WERI-Rb-1 (cell line): Measurements from ENCODE around the gene HPRT1.

Experiments
- DNase-seq: peaks from one replicate; pipeline ENCODE4 v3.0.0-alpha.2; 2020
- H3K27ac ChIP-seq: fragments of 250-450 bp; sonication (Bioruptor Pico); 2 replicates; pipeline ENCODE4 v1.5.1; 2020; ENCODE audit warnings: mild to moderate bottlenecking, moderate library complexity
- H3K27me3 ChIP-seq: fragments of 250-450 bp; sonication (Bioruptor Pico); 2 replicates; pipeline ENCODE4 v1.5.1; 2021; ENCODE audit warnings: mild to moderate bottlenecking, low read depth, moderate library complexity; ENCODE audit not compliant: insufficient read depth, severe bottlenecking
- H3K36me3 ChIP-seq: fragments of 250-450 bp; sonication (Bioruptor Pico); 2 replicates; pipeline ENCODE4 v1.5.1; 2020; ENCODE audit warnings: mild to moderate bottlenecking, moderate library complexity
- H3K4me3 ChIP-seq: 2 replicates; pipeline ENCODE4 v1.5.1; 2011; ENCODE audit warnings: low read depth, mild to moderate bottlenecking, control low read depth, low read length
- H3K9me3 ChIP-seq: fragments of 250-450 bp; sonication (Bioruptor Pico); 2 replicates; pipeline ENCODE4 v1.5.1; 2021; ENCODE audit warnings: mild to moderate bottlenecking, moderate library complexity; ENCODE audit not compliant: severe bottlenecking
- TF ChIP-seq, protein P1 (sequence below): IDR thresholded peaks from 2 replicates; pipeline ENCODE4 v1.5.1; 2011; ENCODE audit warnings: low read depth, mild to moderate bottlenecking, control low read depth, inconsistent platforms, low read length

Gene HPRT1

DNA sequence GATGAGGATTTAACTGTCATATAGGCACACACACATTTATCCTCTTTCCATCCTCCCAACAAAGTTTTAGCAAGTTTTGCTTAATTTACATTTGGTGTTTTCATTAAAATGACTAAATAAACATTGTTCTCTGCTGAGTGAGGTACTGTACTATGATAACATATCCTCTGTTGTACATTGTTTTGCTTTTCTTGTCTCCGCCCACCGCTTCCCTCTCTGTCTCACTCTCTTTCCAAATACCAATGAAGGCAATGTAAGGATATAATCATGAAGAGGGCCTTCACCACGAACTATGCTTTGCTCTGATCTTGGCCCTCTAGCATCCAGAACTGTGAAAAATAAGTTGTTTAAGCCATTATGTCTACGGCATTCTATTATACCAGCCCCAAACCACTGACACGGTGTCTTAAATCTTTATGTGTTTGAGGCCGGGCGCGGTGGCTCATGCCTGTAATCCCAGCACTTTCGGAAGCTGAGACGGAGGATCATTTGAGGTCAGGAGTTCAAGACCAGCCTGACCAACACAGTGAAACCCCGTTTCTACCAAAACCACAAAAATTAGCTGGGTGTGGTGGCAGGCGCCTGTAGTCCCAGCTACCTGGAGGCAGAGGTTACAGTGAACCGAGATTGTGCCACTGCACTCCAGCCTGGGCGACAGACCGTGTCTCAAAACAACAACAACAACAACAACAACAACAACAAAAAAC is 65.3 kb downstream of the HPRT1 start:
- no peak for DNase-seq
- no peak overlapping the region for H3K4me3 ChIP-seq
- H3K27me3 ChIP-seq: peaks cover 4% of the 10 kb centered on the region
- TF ChIP-seq, protein P1, sequence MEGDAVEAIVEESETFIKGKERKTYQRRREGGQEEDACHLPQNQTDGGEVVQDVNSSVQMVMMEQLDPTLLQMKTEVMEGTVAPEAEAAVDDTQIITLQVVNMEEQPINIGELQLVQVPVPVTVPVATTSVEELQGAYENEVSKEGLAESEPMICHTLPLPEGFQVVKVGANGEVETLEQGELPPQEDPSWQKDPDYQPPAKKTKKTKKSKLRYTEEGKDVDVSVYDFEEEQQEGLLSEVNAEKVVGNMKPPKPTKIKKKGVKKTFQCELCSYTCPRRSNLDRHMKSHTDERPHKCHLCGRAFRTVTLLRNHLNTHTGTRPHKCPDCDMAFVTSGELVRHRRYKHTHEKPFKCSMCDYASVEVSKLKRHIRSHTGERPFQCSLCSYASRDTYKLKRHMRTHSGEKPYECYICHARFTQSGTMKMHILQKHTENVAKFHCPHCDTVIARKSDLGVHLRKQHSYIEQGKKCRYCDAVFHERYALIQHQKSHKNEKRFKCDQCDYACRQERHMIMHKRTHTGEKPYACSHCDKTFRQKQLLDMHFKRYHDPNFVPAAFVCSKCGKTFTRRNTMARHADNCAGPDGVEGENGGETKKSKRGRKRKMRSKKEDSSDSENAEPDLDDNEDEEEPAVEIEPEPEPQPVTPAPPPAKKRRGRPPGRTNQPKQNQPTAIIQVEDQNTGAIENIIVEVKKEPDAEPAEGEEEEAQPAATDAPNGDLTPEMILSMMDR: no peak
- H3K9me3 ChIP-seq: no peaks in the 10 kb centered on the region
- no peaks in the 10 kb centered on the region for H3K36me3 ChIP-seq
- H3K27ac ChIP-seq: no peak overlapping the region

DNA sequence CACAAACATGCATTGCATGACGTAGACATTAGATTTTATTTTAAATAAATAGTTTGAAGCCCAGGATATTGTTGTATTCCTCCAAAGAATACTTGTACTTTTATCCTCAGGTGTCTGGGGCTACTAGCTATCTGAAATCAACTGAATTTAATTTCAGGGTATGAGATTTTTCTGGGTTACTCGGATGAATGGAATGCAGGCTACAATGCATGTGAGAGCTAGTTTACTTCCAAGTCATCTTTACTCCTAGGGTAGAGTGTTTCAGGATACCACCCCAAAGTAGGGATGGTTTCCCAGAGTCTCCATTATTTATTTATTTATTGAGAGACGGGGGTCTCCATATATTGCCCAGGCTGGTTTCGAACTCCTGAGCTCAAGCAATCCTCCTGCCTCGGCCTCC is 66.4 kb downstream of the HPRT1 start:
- Histone ChIP-seq H3K27me3 (peaks cover 8% of the 10 kb centered on the region), H3K27ac (no peak overlapping the region), H3K36me3 (no peaks in the 10 kb centered on the region), H3K9me3 (no peaks in the 10 kb centered on the region), H3K4me3 (no peak overlapping the region)
- DNase-seq: no peak
- TF ChIP-seq, protein P1: no peak

DNA sequence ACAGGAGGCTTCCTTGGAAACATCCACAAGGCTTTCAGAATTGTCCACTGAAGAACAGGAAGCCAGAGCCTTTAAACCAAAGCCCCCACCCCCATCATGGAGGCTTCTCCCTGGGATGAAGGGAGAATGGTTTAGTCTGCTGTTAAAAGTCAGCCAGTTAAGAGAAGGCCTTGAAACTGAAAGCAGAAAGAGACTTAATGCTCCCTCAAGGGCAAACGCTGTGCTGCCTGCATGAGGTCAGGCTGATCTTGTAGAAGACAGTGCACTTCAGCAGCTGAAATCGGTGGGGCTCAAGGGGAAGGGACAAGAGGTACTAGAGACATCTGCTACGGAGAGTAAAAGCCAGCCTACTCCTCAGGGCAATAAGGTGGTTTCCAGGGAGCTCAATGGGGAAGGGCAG is 69.0 kb downstream of the HPRT1 start:
- Histone ChIP-seq H3K27ac (no peak overlapping the region), H3K36me3 (no peaks in the 10 kb centered on the region), H3K9me3 (no peaks in the 10 kb centered on the region), H3K27me3 (peaks cover 11% of the 10 kb centered on the region), H3K4me3 (no peak overlapping the region)
- TF ChIP-seq, protein P1: no peak
- DNase-seq: no peak

DNA sequence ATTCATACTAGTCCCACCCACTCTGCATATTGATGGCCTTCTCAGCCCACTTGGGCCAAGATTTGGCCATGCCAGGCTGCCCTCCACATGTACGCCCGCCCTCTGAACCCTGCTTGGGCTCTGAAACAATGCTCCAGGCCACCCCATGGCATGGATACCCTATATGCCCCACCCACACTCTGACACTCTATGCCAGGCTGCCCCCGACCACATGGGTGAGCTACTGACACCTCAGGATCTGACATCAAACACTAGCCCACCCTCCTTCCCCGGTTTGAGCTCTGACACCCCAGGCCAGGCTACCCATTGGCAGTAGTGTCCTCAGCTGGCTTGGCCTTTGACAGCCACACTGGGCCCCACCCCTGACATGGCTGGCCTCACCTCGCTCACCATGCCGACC is 69.5 kb downstream of the HPRT1 start:
- H3K36me3 ChIP-seq: no peaks in the 10 kb centered on the region
- H3K9me3 ChIP-seq: no peaks in the 10 kb centered on the region
- no peak for DNase-seq
- TF ChIP-seq, protein P1: no peak
- no peak overlapping the region for H3K4me3 ChIP-seq
- H3K27ac ChIP-seq: no peak overlapping the region
- peaks cover 10% of the 10 kb centered on the region for H3K27me3 ChIP-seq

DNA sequence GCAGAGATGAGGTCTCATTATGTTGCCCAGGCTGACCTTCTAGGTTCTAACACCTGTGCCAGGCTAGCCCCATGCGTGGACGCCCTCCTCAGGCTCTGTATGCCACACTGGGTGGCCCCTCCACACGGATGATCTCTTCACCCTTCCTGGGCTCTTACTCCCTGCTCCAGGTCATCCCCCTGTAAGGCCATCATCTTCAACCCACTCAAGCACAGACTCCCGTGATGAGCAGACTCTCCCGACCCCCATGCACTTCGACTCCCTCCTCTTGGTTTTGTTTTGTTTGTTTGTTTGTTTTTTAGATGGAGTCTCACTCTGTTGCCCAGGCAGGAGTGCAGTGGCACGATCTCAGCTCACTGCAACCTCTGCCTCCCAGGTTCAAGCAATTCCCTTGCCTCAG is 70.9 kb downstream of the HPRT1 start:
- Histone ChIP-seq H3K36me3 (no peaks in the 10 kb centered on the region), H3K9me3 (no peaks in the 10 kb centered on the region), H3K27ac (no peak overlapping the region), H3K4me3 (no peak overlapping the region), H3K27me3 (peaks cover 10% of the 10 kb centered on the region)
- TF ChIP-seq, protein P1: no peak
- no peak for DNase-seq

DNA sequence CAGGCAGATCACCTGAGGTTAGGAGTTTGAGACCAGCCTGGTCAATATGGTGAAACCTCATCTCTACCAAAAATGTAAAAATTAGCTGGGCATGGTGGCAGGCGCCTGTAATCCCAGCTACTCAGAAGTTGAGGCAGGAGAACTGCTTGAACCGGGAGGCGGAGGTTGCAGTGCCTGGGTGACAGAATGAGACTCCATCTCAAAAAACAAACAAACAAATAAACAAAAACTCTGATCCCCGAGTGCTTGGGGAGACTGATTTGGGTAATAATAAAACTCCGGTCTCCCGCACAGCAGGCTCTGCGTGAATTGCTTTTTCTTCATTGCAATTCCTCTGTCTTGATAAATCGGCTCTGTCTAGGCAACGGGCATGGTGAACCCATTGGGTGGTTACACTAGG is 73.4 kb downstream of the HPRT1 start:
- TF ChIP-seq, protein P1: no peak
- H3K9me3 ChIP-seq: no peaks in the 10 kb centered on the region
- DNase-seq: no peak
- peaks cover 10% of the 10 kb centered on the region for H3K27me3 ChIP-seq
- no peaks in the 10 kb centered on the region for H3K36me3 ChIP-seq
- H3K4me3 ChIP-seq: no peak overlapping the region
- no peak overlapping the region for H3K27ac ChIP-seq
